MV-4-11 (cell line): ENCODE measurements around the gene GOLGA7B.
"Not testable (repeated sequence)": the region's sequence is repeated elsewhere in the genome, so short reads cannot be mapped to it uniquely, and the experiment has no call there.

Experiments
- DNase-seq: peaks from one replicate; lab custom pipeline; 2025; lab: John Stamatoyannopoulos, UW

The GOLGA7B gene

DNA sequence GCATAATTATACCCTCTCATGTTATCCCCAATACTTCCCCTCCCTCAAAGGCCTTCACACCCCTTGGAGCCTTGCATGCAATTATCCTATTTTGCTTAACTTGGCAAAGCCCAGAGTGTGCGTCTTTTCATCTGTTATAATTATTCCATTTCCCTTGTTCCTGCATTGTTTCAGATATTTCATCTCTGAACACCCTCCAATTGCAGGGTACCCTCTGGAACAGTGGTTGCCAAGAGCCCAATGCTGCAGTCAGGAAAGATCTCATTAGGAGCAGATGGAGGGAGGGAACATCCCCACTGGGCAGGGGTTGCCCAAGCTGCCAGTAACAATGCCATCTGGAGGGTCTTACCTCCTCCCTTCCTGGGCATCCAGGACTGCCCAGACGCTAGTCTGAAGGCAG, 18.4 kb upstream of the GOLGA7B start:
- DNase-seq, result no peak

DNA sequence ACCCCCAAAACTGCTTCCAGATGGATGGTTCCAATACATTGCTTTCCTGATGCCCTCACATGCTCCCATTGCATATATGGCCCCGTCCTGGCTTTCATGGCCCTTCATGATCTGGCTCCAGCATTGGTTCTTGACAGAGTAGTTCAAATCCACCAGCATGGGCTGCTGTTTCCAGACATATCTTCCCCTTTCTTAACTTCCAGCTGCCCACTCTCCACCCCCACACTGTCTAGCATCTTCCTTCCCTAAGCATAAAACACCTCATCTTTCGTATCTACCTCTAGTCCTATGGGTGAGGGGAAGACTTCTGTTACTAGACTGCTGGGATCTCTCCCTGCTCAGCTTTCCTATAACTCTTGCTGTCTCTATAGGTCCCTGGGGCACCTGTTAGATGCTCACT, 13.2 kb upstream of the GOLGA7B start:
- no peak for DNase-seq

DNA sequence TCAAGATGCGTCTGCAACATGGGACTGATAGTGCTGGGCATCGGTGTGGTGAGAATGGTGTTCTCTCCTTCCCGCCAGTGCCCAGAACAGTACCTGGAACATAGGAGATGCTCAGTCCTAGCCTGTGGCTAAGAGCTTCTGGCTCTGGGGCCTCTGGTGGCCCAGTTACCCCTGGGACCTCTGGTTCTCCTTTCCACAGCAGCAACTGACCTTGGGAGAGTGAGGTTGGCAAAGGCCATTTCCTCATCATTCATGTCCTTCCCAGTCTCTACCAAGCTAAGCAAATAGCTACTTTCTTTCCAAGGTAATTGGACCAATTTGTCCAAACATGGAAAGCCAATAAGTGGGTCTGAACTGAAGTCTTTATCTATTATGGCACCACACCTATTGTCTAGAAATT, 11.6 kb upstream of the GOLGA7B start:
- DNase-seq, result no peak

DNA sequence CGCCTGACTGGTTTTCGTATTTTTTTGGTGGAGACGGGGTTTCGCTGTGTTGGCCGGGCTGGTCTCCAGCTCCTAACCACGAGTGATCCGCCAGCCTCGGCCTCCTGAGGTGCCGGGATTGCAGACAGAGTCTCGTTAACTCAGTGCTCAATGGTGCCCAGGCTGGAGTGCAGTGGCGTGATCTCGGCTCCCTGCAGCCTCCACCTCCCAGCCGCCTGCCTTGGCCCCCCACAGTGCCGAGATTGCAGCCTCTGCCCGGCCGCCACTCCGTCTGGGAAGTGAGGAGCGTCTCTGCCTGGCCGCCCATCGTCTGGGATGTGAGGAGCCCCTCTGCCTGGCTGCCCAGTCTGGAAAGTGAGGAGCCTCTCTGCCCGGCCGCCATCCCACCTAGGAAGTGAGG, 8.5 kb upstream of the GOLGA7B start:
- not testable (repeated sequence) for DNase-seq

- DNase-seq, result not testable (repeated sequence)
Measured at GRCh38 chr10:97842114-97842513, 7.5 kb upstream of the GOLGA7B start.

- DNase-seq, result peak; percentile 68
Measured at GRCh38 chr10:97842656-97843280, 6.9 kb upstream of the GOLGA7B start.

GRCh38 chr10:97843281-97843671, 6.4 kb upstream of the GOLGA7B start:
- DNase-seq, result no peak

DNA sequence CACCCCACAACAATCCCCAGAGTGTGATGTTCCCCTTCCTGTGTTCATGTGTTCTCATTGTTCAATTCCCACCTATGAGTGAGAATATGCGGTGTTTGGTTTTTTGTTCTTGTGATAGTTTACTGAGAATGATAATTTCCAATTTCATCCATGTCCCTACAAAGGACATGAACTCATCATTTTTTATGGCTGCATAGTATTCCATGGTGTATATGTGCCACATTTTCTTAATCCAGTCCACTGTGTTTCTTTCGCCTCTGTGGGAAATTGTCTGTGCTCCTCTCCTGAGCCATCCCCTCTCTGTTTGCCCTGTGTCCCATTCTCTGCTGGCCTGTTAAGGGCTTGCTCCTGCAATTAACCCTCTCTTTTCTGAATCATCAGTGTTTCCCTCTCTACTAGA, 5.7 kb upstream of the GOLGA7B start:
- DNase-seq, result not testable (repeated sequence)

DNA sequence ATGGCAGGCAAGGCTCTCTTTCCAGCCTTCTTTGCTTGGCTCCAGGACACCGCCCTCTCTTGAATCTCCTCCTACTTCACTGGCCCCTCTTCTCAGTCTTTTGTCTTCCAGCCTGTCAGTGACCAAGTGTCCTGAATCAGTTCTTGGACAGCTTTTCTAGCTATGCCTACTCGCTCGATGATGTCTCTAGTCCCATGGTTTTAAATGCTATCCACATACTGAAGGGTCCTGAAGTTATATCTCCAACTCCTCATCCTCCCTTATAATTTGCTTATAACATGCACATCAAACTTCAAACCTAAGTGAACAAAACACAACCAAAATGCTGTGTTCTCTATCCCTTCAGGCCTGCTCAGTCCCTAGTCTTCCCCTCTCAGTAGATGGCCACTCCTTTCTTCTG, 5.0 kb upstream of the GOLGA7B start:
- no peak for DNase-seq

GRCh38 chr10:97849103-97849686, 448 bp upstream of the GOLGA7B start:
- peak; percentile 3 for DNase-seq

- no peak for DNase-seq
Measured at GRCh38 chr10:97850446-97850845, 803 bp downstream of the GOLGA7B start.

DNA sequence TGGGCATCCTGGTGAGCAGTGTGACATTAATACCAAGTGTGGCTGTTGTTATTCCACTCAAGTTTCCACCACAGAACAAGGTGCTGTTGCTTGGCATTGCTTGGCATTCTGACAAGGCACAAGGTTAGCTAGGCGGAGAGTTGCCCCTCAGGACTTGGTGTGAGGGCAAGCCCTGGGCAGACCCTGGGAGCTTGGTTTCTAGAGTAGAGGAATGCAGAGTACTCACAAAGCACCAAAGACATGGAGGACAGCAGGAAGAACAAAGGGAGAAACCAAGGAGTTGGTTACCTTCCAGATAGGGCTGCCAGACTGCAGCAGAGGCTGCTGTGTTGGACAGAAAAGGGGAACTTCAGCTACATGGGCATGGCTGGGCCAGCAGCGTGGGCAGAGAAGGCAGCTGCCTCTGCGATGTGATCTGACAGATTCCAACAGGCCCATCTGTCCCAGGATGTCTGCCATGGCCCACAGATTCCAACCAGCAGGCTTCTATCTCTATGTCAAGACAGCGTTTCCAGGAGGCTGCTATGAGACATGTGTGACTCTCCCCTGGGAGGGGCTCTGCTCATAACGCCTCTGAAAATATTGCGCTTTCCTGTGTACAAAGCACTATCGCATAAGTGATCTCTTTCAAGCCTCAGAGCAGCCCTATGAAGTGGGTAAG, 1.8 kb downstream of the GOLGA7B start:
- peak; percentile 26 for DNase-seq

- no peak for DNase-seq
Measured at GRCh38 chr10:97852277-97852676, 2.6 kb downstream of the GOLGA7B start.

GRCh38 chr10:97852840-97853405, 3.3 kb downstream of the GOLGA7B start:
- no peak for DNase-seq

DNA sequence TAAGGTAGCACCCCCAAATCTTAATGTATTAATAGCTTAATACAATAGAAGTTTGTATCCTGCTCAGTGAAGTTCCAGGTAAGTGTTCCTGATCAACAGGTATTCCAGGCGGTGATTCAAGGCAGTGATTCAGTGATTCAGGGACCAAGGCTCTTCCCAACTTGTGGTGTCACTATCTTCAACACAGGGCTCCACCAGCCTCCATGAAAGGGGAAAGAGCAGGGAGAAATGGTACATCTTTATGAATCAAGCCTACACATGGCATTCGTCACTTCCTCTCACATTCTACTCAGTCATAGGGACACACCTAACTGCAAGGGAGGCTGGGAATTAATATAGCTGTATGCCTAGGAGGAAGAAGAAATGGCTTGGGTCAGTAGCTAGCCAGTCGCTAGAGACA, 5.1 kb downstream of the GOLGA7B start:
- no peak for DNase-seq

GRCh38 chr10:97858001-97858439, 8.4 kb downstream of the GOLGA7B start:
- DNase-seq, result peak; percentile 93

- DNase-seq, result no peak
Measured at GRCh38 chr10:97861097-97861750, 11.6 kb downstream of the GOLGA7B start.

DNA sequence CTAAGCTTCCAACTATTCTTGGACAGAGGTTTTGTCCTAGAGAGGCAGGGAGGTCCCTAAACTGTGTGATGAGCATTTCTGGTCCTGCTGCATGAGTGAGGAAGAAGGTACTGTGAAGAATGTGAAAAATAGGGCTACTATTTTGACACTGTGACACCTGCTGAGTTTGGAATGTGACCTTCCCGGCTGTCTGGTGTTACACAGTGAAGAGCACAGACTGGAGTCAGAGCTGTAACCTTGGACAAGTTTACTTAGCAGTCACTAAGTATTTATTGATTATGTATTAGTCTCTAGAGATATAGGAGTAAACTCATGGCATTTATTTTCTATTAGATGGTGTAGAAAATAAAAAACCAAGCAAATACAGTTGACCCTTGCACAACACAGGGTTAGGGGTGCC, 12.3 kb downstream of the GOLGA7B start:
- no peak for DNase-seq

- no peak for DNase-seq
Measured at GRCh38 chr10:97863808-97864207, 14.2 kb downstream of the GOLGA7B start.

GRCh38 chr10:97865488-97865887, 15.8 kb downstream of the GOLGA7B start:
- DNase-seq, result no peak

GRCh38 chr10:97866524-97867219, 17.0 kb downstream of the GOLGA7B start:
- no peak for DNase-seq

DNA sequence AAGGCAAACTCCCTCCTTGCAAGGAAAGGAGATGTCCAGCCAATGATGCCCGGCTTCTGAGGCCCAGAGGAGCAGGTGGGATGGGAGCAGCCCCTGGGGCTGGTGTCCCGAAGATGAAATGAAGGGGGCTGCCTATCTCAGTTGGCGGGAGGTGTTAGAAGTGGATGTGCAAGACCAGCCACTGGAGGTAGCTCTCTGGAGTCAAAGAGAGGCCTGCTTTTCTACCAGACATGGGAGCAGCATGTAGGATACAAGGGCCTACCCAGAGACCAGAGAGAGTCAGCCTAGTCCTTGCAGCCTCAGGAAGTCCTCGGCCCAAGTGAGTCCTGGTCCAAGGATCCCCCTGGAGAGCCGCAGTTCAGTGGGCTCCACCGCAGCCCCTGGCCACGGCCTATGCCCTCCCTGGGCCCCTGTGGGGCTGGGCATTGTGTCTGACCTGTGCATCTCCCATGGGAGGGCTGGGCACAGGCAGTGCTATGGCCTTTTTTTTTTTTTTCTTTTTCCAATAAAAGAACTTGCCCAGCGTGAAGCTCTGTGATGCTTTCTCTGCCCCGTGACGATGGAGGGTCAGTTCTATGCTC, 17.7 kb downstream of the GOLGA7B start:
- no peak for DNase-seq
